Metanephros (tissue), 1 donor: ENCODE measurements around the gene KATNIP. TPM values are rescaled to one million over a fixed set of nuclear protein-coding genes. Genes with fewer than 3 reads are reported as not detected.

ENCODE experiments used
- total RNA-seq: library from RNA; depleted of rRNA; stranded (reverse); fragments of >200 nt; gene quantifications from one replicate; pipeline ENCODE4 v1.2.3, GENCODE V29; 2014

Gene KATNIP
- total RNA-seq: 23.9 TPM

GRCh38 chr16:27549746-27550581 lies at the start of gene KATNIP, which contains the start of gene GTF3C1:
Gene KATNIP, plus strand, starts transcription at chr16:27550144. Its CDS starts 27 bp downstream, at chr16:27550171.
Gene GTF3C1, minus strand, starts transcription at chr16:27549913. Its CDS starts 23 bp downstream, at chr16:27549890.

Other genes with a start within 250 kb of the KATNIP start
- 31.9 TPM for gene IL4R, start 236.2 kb upstream of the KATNIP start, total RNA-seq
- 0.18 TPM for gene IL21R, start 148.0 kb upstream of the KATNIP start, total RNA-seq
- gene GTF3C1, start 231 bp upstream of the KATNIP start, total RNA-seq: 100 TPM